Measurements from ENCODE around the gene PSMB5.
A peak's percentile ranks its signal among the peaks of the same experiment; 100 is the strongest.

The PSMB5 gene

GRCh38 chr14:22998329-22999012 is 36.2 kb downstream of the PSMB5 start:
- Histone ChIP-seq H3K4me1 (ENCODE audit: control insufficient read depth, insufficient read depth, low read length) (peaks cover 7% of the 10 kb centered on the region), H3K4me3 (ENCODE audit: low read depth, low read length) (no peak overlapping the region), H3K27ac (ENCODE audit: extremely low read depth, low read depth, low read length) (no peak overlapping the region), H3K36me3 (ENCODE audit: control insufficient read depth in 2 of 2, insufficient read depth in 1 of 2, low read length in 2 of 2) (peaks cover 0 to 4% of the 10 kb centered on the region in 2 experiments; a peak in 1 of 3 replicates), H3K9me3 (ENCODE audit: control insufficient read depth, insufficient read depth, low read depth, low read length) (no peaks in the 10 kb centered on the region)
- POLR2A ChIA-PET: interaction anchor here (5.2 kb wide), 1 partner anchor 8 kb away, joined by 50 read pairs; no protein-coding TSS in a partner anchor
- CTCF ChIA-PET: interaction anchor here (1.3 kb wide), 1 partner anchor 79 kb away, joined by 3 read pairs; no protein-coding TSS in a partner anchor
- TF ChIP-seq ZNF16 (tag by site-specific recombination; IDR thresholded peaks at IDR 0.05; ENCODE audit: low read depth) (no peak), OVOL3 (tag by site-specific recombination; IDR thresholded peaks at IDR 0.05) (no peak), KLF10 (tag by site-specific recombination; IDR thresholded peaks at IDR 0.05) (no peak), MZF1 (tag by site-specific recombination; IDR thresholded peaks at IDR 0.05; ENCODE audit: borderline replicate concordance) (no peak), ZBTB6 (tag by site-specific recombination; IDR thresholded peaks at IDR 0.05) (no peak), ZNF366 (tag by site-specific recombination; conservative IDR thresholded peaks at IDR 0.05) (no peak), ZNF521 (tag by site-specific recombination; IDR thresholded peaks at IDR 0.05) (no peak), KLF8 (tag by site-specific recombination; IDR thresholded peaks at IDR 0.05) (no peak), ZNF148 (tag by site-specific recombination; IDR thresholded peaks at IDR 0.05; ENCODE audit: borderline replicate concordance) (no peak), IKZF3 (tag by site-specific recombination; IDR thresholded peaks at IDR 0.05) (no peak), ZNF660 (tag by site-specific recombination; IDR thresholded peaks at IDR 0.05) (no peak), ZNF26 (tag by site-specific recombination; IDR thresholded peaks at IDR 0.05) (no peak)

GRCh38 chr14:22997676-22998323 is 36.9 kb downstream of the PSMB5 start:
- Histone ChIP-seq H3K9me3 (ENCODE audit: control insufficient read depth, insufficient read depth, low read depth, low read length) (no peaks in the 10 kb centered on the region), H3K4me3 (ENCODE audit: low read depth, low read length) (no peak overlapping the region), H3K36me3 (ENCODE audit: control insufficient read depth in 2 of 2, insufficient read depth in 1 of 2, low read length in 2 of 2) (peaks cover 0 to 6% of the 10 kb centered on the region in 2 experiments; a peak in 2 of 3 replicates), H3K27ac (ENCODE audit: extremely low read depth, low read depth, low read length) (no peak overlapping the region), H3K4me1 (ENCODE audit: control insufficient read depth, insufficient read depth, low read length) (peaks cover 7% of the 10 kb centered on the region)
- ChIA-PET POLR2A (interaction anchor here (5.2 kb wide), 1 partner anchor 9 kb away, joined by 50 read pairs; no protein-coding TSS in a partner anchor), CTCF (interaction anchor here (0.9 to 17.9 kb wide), 4 partner anchors 12 to 71 kb away, joined by 3 to 469 read pairs (median 50); partner anchors contain the start of genes AJUBA and CDH24)
- TF ChIP-seq ZNF140 (tag by site-specific recombination; IDR thresholded peaks at IDR 0.05): no peak
- TF ChIP-seq ZNF239 (tag by site-specific recombination; IDR thresholded peaks at IDR 0.05): no peak
- TF ChIP-seq ZIC2 (tag by site-specific recombination; IDR thresholded peaks at IDR 0.05): peak; percentile 40; the same call in 1 of the 2 replicates
- TF ChIP-seq PRDM2 (tag by site-specific recombination; IDR thresholded peaks at IDR 0.05; ENCODE audit: borderline replicate concordance): no peak
- TF ChIP-seq ZNF16 (tag by site-specific recombination; IDR thresholded peaks at IDR 0.05; ENCODE audit: low read depth): no peak
- TF ChIP-seq ZNF366 (tag by site-specific recombination; conservative IDR thresholded peaks at IDR 0.05): peak; percentile 32; the same call in 1 of the 2 replicates
- TF ChIP-seq ZBTB8A (tag by site-specific recombination; IDR thresholded peaks at IDR 0.05): no peak
- TF ChIP-seq ZNF175 (tag by site-specific recombination; IDR thresholded peaks at IDR 0.05): no peak
- peak; percentile 84 for TF ChIP-seq PRDM1 (tag by site-specific recombination; IDR thresholded peaks at IDR 0.05)
- no peak for TF ChIP-seq ELK4 (IDR thresholded peaks at IDR 0.05; ENCODE audit: borderline replicate concordance, low read depth, low read length)

All from HEK293 (cell line).